ENCODE measurements around the gene ZNF628. TPM values are rescaled to one million over a fixed set of nuclear protein-coding genes. Genes with fewer than 3 reads are reported as not detected.

The ZNF628 gene
- total RNA-seq, 1 donor from 2014 or later, result 15.8 TPM

DNA sequence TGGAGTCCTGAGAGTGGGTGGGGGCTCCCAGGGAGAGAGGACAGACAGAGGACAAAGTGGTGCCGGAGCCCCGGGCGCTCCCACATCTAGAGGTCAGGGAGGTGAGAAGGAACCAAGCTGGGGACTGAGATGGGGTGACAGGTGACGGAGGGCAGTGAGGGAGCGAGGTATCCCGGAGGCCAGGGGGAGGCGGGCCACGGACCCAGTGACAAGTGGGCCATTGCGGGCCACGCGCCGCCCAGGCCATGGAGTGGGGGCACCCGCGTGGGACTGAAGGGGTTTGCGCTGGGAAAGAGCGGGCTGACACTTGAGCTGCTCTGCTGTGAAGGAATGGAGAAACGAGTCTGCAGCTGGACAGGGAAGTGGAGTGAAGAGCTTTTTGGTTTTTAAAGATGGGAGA lies 2.6 kb downstream of the ZNF628 start:
- DNase-seq (ENCODE audit: low read depth), result no peak
- Histone ChIP-seq H3K27me3 (ENCODE audit: control insufficient read depth, insufficient read depth, low read length) (no peaks in the 10 kb centered on the region), H3K4me3 (ENCODE audit: low read depth, low read length) (no peak overlapping the region), H3K36me3 (ENCODE audit: control insufficient read depth, insufficient read depth, low read length) (peaks cover 1% of the 10 kb centered on the region)
- TF ChIP-seq, protein P1, sequence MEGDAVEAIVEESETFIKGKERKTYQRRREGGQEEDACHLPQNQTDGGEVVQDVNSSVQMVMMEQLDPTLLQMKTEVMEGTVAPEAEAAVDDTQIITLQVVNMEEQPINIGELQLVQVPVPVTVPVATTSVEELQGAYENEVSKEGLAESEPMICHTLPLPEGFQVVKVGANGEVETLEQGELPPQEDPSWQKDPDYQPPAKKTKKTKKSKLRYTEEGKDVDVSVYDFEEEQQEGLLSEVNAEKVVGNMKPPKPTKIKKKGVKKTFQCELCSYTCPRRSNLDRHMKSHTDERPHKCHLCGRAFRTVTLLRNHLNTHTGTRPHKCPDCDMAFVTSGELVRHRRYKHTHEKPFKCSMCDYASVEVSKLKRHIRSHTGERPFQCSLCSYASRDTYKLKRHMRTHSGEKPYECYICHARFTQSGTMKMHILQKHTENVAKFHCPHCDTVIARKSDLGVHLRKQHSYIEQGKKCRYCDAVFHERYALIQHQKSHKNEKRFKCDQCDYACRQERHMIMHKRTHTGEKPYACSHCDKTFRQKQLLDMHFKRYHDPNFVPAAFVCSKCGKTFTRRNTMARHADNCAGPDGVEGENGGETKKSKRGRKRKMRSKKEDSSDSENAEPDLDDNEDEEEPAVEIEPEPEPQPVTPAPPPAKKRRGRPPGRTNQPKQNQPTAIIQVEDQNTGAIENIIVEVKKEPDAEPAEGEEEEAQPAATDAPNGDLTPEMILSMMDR (IDR thresholded peaks at IDR 0.05; ENCODE audit: insufficient read depth, low read length, poor library complexity, severe bottlenecking), result no peak

- Histone ChIP-seq H3K4me3 (ENCODE audit: low read depth, low read length) (no peak overlapping the region), H3K36me3 (ENCODE audit: control insufficient read depth, insufficient read depth, low read length) (peaks cover 1% of the 10 kb centered on the region), H3K27me3 (ENCODE audit: control insufficient read depth, insufficient read depth, low read length) (no peaks in the 10 kb centered on the region)
- no peak for DNase-seq (ENCODE audit: low read depth)
- TF ChIP-seq, protein P1 (IDR thresholded peaks at IDR 0.05; ENCODE audit: insufficient read depth, low read length, poor library complexity, severe bottlenecking), result no peak
These were observed 3.2 kb downstream of the ZNF628 start for GRCh38 chr19:55479451-55480230.

DNA sequence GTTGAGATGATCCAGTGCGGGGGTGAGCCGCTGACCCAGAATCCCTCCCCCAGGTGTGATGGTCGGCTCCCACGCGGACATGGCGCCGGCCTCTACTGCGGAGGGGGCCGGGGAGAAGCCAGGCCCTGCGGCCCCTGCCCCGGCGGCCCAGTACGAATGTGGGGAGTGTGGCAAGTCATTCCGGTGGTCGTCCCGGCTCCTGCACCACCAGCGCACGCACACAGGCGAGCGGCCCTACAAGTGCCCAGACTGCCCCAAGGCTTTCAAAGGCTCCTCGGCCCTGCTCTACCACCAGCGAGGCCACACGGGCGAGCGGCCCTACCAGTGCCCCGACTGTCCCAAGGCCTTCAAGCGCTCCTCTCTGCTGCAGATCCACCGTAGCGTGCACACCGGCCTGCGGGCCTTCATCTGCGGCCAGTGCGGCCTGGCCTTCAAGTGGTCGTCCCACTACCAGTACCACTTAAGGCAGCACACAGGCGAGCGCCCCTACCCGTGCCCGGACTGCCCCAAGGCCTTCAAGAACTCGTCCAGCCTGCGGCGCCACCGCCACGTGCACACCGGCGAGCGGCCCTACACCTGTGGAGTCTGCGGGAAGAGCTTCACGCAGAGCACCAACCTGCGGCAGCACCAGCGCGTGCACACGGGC lies 4.9 kb downstream of the ZNF628 start:
- TF ChIP-seq, protein P1 (IDR thresholded peaks at IDR 0.05; ENCODE audit: insufficient read depth, low read length, poor library complexity, severe bottlenecking), result no peak
- no peaks in the 10 kb centered on the region for H3K27me3 ChIP-seq (ENCODE audit: control insufficient read depth, insufficient read depth, low read length)
- H3K4me3 ChIP-seq (ENCODE audit: low read depth, low read length), result no peak overlapping the region
- no peak for DNase-seq (ENCODE audit: low read depth)
- H3K36me3 ChIP-seq (ENCODE audit: control insufficient read depth, insufficient read depth, low read length), result peaks cover 1% of the 10 kb centered on the region

DNA sequence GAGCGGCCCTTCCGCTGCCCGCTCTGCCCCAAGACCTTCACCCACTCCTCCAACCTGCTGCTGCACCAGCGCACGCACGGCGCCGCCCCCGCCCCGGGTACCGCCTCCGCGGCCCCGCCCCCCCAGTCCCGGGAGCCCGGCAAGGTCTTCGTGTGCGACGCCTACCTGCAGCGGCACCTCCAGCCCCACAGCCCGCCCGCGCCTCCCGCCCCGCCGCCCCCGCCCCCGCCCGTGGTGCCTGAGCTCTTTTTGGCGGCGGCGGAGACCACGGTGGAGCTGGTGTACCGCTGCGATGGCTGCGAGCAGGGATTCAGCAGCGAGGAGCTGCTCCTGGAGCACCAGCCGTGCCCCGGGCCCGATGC lies 5.4 kb downstream of the ZNF628 start:
- Histone ChIP-seq H3K27me3 (ENCODE audit: control insufficient read depth, insufficient read depth, low read length) (no peaks in the 10 kb centered on the region), H3K36me3 (ENCODE audit: control insufficient read depth, insufficient read depth, low read length) (peaks cover 1% of the 10 kb centered on the region), H3K4me3 (ENCODE audit: low read depth, low read length) (no peak overlapping the region)
- TF ChIP-seq, protein P1 (IDR thresholded peaks at IDR 0.05; ENCODE audit: insufficient read depth, low read length, poor library complexity, severe bottlenecking), result no peak
- DNase-seq (ENCODE audit: low read depth), result no peak

GRCh38 chr19:55482156-55482961 lies 5.9 kb downstream of the ZNF628 start:
- Histone ChIP-seq H3K36me3 (ENCODE audit: control insufficient read depth, insufficient read depth, low read length) (peaks cover 1% of the 10 kb centered on the region), H3K4me3 (ENCODE audit: low read depth, low read length) (no peak overlapping the region), H3K27me3 (ENCODE audit: control insufficient read depth, insufficient read depth, low read length) (no peaks in the 10 kb centered on the region)
- DNase-seq (ENCODE audit: low read depth), result no peak
- TF ChIP-seq, protein P1 (IDR thresholded peaks at IDR 0.05; ENCODE audit: insufficient read depth, low read length, poor library complexity, severe bottlenecking), result no peak

Measured in kidney epithelial cell (primary cell).